B cell (primary cell): ENCODE results near the gene GIPC3.

Experiments used
- EZH2 ChIP-seq: IDR thresholded peaks from 2 replicates; pipeline ENCODE4 v1.6.1; 2012; ENCODE audit warnings: borderline replicate concordance, low read depth, mild to moderate bottlenecking, moderate library complexity, low read length; ENCODE audit not compliant: insufficient read depth, poor library complexity, severe bottlenecking
- TF ChIP-seq, protein P1 (sequence below): fragments of 200-600 bp; IDR thresholded peaks from one replicate; pipeline ENCODE4 v1.8.0; 2022; ENCODE audit warnings: antibody characterized with exemption, mild to moderate bottlenecking

DNA sequence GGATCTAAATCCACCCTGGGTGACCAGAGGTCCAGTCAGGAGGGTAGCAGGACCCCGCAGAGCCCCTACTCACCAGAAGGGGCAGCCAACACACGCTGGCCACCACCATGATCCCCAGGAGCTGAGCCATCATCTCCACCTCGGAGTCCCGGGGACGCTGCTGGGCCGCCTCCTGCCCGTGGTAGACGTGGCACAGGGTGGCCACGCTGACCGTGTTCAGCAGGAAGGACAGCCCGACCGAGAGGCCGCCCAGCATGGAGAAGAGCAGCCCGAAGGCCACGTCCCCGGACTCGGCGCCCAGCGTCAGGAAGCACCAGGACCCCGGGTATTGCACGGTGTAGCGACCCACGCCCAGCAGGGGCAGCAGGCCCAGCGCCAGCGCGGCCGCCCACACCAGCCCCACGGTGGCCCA is 14.5 kb downstream of the GIPC3 start:
- TF ChIP-seq, protein P1, sequence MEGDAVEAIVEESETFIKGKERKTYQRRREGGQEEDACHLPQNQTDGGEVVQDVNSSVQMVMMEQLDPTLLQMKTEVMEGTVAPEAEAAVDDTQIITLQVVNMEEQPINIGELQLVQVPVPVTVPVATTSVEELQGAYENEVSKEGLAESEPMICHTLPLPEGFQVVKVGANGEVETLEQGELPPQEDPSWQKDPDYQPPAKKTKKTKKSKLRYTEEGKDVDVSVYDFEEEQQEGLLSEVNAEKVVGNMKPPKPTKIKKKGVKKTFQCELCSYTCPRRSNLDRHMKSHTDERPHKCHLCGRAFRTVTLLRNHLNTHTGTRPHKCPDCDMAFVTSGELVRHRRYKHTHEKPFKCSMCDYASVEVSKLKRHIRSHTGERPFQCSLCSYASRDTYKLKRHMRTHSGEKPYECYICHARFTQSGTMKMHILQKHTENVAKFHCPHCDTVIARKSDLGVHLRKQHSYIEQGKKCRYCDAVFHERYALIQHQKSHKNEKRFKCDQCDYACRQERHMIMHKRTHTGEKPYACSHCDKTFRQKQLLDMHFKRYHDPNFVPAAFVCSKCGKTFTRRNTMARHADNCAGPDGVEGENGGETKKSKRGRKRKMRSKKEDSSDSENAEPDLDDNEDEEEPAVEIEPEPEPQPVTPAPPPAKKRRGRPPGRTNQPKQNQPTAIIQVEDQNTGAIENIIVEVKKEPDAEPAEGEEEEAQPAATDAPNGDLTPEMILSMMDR = no peak
- no peak for TF ChIP-seq EZH2
